HG03354 (cell line): ENCODE results near the gene NEUROG1.

Experiments used
- ATAC-seq: cut with Tn5 transposase; IDR thresholded peaks from one replicate; pipeline ENCODE4 v1.9.1; 2021; ENCODE audit warnings: mild to moderate bottlenecking; ENCODE audit not compliant: unreplicated experiment, poor library complexity, severe bottlenecking

NEUROG1 gene

GRCh38 chr5:135535820-135536801 is at the start of gene NEUROG1:
Gene NEUROG1, minus strand, starts transcription at chr5:135535964. Its CDS starts 274 bp downstream, at chr5:135535690.
- no peak for ATAC-seq

GRCh38 chr5:135584918-135585317 is 49.2 kb upstream of the NEUROG1 start:
- no peak for ATAC-seq

GRCh38 chr5:135584276-135584675 is 48.5 kb upstream of the NEUROG1 start:
- no peak for ATAC-seq

GRCh38 chr5:135582099-135582781 is 46.5 kb upstream of the NEUROG1 start:
- ATAC-seq: no peak

GRCh38 chr5:135578685-135579341 is 43.0 kb upstream of the NEUROG1 start, which contains the start of gene CXCL14:
Gene CXCL14, minus strand, starts transcription at chr5:135578991. Its CDS starts 213 bp downstream, at chr5:135578778.
- no peak for ATAC-seq

GRCh38 chr5:135578305-135578684 is 42.5 kb upstream of the NEUROG1 start:
- no peak for ATAC-seq

GRCh38 chr5:135577421-135577820 is 41.7 kb upstream of the NEUROG1 start:
- ATAC-seq: no peak

GRCh38 chr5:135576075-135576599 is 40.4 kb upstream of the NEUROG1 start:
- ATAC-seq: no peak

GRCh38 chr5:135574493-135574892 is 38.7 kb upstream of the NEUROG1 start:
- no peak for ATAC-seq

GRCh38 chr5:135571902-135572301 is 36.1 kb upstream of the NEUROG1 start:
- no peak for ATAC-seq

GRCh38 chr5:135571066-135571609 is 35.4 kb upstream of the NEUROG1 start:
- no peak for ATAC-seq

GRCh38 chr5:135570453-135570764 is 34.6 kb upstream of the NEUROG1 start:
- no peak for ATAC-seq

GRCh38 chr5:135569755-135570452 is 34.1 kb upstream of the NEUROG1 start:
- no peak for ATAC-seq

- ATAC-seq: no peak
Measured at GRCh38 chr5:135568923-135569360, 33.2 kb upstream of the NEUROG1 start.

- no peak for ATAC-seq
Measured at GRCh38 chr5:135568246-135568645, 32.5 kb upstream of the NEUROG1 start.

GRCh38 chr5:135567661-135568060 is 31.9 kb upstream of the NEUROG1 start:
- ATAC-seq: no peak

GRCh38 chr5:135566422-135567400 is 30.9 kb upstream of the NEUROG1 start:
- no peak for ATAC-seq
